ENCODE results near the gene B3GNT8.
"Not testable (repeated sequence)": the region's sequence is repeated elsewhere in the genome, so short reads cannot be mapped to it uniquely, and the experiment has no call there.

Gene B3GNT8

DNA sequence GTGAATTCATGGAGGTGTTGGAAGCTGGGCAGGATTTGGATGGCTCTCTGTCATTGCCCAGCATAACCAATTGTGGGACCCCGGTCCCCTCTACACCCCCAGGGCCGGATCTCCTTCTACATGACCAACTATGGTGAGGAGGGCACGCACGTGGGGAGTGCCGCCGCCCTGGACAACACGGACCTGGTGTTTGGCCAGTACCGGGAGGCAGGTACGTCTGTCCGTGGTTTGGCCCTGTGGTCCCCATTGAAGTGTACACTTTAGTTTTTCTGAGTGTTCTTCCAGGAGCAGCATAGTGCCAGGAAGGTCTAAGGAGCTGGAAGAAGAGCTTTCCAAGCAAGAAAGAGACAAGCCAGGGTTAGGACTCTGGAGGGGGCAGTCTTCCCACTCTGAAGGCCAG lies 13.2 kb downstream of the B3GNT8 start:
- DNase-seq (ENCODE audit: low spot score): no peak

DNA sequence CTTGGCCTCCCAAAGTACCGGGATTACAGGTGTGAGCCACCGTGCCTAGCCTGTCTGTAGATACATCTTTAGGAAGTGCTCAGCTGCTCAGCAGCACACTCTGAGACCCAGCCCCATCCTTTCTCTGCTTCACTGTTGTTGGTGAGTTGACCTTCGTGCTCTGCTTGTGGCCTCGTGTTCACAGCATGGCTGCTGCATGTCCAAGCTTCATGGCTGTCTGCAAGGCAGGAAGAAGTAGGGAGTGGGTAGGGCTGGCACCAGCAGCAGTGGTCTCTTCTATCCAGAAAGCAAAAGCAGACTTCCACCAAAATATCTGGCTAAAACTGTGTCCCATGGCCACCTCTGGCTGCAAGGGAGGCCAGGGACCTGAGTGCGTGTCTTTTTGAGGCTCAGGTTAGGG lies 14.2 kb downstream of the B3GNT8 start:
- no peak for DNase-seq (ENCODE audit: low spot score)

DNA sequence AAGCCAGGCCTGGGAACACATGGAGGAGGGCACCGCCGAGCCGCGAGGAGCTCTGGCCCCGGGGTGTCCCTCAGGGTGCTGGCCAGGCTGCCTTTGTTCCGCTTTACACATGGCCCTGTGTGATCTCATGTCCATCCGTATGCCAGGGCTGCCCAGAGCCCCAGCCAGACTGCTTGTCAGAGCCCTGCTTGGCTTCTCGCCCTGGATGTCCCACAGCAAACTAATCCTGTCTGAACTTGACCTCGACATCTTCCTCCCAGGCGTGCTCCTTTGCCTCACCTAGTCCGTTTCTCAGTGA lies 15.3 kb downstream of the B3GNT8 start:
- DNase-seq (ENCODE audit: low spot score): no peak

DNA sequence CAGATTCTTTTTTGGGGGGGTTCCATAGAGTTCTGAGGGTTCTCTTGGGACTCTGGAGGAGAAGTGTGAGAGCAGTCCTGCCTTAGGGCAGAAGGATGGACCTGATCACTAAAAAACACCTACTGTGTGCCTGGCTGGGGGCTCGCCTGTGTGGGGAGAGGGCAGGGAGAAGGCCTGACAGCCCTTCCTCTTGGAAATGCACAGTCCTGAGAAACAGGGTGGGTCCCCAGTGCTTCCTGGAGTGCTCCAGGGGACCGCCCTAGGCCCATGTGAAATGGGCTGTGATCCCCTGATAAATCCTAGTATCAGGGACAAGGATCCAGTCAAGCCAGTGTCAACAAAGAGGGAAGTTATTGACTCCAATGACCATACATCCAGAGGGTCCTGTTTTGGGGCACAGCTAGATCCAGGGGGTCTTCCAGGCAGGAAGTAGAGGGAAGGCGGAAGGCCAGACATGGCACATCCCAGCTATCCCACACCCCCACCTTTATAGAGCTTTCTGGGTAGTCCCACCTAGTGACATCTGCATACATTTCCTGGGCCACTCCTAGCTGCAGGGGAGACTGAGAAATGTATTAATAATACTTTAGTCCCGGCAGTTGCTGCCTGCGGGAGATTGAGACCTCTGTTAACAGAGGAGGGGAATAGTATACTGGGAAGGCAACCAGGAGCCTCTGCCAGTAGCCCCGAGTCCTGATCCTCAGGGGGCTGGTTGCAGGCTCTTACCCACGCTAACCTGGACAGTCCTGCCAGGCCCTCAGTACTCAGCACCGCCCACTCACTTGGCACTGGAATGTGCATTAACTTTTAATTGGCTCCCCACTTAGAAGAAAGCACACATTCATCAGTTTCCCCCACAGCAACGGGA lies 15.8 kb downstream of the B3GNT8 start:
- DNase-seq (ENCODE audit: low spot score): no peak

DNA sequence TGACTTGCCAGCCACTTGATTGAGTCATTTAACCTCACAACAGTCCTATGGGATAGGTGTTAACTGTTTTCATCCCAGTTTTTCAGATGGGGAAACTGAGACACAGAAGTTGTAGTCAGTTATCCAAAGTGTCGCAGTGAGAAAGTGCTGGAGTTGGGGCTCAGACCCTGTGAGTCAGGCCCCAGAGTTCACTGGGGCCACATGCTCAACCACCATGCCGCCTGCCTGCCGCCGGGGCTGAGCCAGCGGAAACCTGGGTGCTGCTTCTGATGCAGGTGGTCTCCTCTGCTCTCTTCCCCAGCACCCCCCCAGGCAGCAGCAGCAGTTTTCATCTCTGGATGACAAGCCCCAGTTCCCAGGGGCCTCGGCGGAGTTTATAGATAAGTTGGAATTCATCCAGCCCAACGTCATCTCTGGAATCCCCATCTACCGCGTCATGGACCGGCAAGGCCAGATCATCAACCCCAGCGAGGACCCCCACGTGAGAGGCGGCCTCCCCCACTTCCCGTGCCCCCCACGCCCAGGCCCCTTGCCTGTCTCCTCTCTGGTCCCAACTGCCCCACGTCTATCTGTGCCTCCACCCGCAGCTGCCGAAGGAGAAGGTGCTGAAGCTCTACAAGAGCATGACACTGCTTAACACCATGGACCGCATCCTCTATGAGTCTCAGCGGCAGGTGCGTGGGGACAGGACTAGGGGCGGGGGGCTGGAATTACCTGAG lies 16.7 kb downstream of the B3GNT8 start:
- DNase-seq (ENCODE audit: low spot score): no peak

DNA sequence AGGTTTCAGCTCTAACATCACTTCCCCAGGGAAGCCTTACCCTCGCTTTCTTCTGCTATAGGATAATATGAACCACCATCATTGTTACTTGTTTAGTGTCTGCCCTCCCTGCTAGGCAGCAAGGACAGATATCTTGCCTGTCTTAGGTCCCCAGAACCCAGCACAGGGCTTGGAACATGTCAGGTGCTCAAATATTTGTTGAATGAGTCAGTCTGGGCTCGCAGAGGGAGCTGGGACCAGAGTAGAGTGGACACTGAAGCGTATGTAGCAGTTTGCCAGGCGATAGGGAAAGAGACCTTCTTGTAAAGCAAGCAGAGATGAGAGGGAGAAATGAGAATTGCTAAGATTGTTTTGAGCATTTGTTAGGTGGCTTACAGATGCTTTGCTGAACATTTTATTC lies 17.9 kb downstream of the B3GNT8 start:
- DNase-seq (ENCODE audit: low spot score): no peak

DNA sequence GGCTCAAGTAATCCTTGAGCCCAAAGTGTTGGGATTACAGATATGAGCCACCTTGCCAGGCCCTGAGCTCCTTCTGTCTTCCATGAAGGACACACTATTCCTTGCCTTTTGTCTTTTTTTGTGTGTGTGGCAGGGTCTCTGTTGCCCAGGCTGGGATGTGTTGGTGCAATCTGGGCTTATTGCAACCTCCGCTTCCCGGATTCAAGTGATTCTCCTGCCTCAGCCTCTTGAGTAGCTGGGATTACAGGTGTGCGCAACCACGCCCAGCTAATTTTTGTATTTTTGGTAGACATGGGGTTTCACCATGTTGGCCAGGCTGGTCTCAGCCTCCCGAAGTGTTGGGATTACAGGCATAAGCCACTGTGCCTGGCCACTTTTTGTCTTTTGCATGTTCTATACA lies 18.3 kb downstream of the B3GNT8 start:
- not testable (repeated sequence) for DNase-seq (ENCODE audit: low spot score)

DNA sequence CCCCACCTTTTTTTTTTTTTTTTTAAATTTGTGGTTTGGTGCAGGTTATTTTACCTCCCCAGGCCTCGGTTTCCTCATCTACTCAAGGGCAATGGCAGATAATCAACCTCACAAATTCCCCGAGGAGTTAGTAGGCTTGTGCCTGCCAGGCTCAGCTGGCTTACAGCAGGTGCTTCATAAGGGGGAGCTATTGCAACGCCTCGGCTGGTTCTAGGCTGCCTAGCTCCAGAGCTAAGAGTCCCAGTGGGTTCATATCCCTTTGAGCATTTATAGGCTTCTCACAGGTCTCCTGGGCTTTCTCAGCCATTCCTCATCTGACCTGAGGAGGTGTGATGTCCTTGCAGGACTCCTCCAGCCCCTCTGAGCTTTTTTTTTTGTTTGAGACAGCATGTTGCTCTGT lies 18.9 kb downstream of the B3GNT8 start:
- no peak for DNase-seq (ENCODE audit: low spot score)

DNA sequence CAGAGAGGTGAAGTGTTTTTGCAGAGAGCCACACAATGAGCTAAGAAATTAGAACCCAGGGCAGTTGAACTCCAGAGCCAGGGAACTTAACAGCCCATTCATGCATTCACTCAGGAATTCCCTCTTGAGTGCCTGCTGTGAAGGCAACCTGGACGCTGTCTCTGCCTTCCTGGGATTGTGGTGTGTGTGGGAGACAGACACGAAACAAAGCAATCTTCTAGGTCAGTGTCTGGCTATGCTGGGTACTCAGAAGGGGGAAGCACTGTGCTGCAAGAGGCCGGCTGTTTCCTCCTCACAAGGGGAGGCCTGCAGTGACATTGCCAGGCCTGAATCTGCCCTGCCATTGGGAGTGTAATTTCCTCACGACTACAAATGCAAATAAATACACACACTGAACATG lies 19.9 kb downstream of the B3GNT8 start:
- DNase-seq (ENCODE audit: low spot score): no peak

DNA sequence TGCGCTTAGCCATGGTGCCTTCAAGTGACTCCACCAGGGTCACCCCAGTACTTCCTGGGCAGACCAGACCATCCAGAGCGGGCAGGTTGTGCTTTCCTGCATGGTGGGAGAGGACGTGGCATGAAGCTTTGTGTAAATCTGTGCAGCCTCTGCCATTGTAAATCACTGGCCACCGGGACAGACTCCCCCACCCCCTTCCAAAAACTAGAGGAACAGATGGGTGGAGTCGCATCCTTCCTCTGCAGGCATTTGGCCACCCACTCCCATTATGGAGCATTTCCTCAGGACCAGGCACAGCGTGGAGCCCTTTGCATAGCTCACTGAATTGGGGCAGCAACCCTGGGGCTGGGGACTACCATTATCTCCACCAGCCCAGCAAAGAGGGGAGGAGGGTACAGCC lies 21.4 kb downstream of the B3GNT8 start:
- DNase-seq (ENCODE audit: low spot score): no peak

DNA sequence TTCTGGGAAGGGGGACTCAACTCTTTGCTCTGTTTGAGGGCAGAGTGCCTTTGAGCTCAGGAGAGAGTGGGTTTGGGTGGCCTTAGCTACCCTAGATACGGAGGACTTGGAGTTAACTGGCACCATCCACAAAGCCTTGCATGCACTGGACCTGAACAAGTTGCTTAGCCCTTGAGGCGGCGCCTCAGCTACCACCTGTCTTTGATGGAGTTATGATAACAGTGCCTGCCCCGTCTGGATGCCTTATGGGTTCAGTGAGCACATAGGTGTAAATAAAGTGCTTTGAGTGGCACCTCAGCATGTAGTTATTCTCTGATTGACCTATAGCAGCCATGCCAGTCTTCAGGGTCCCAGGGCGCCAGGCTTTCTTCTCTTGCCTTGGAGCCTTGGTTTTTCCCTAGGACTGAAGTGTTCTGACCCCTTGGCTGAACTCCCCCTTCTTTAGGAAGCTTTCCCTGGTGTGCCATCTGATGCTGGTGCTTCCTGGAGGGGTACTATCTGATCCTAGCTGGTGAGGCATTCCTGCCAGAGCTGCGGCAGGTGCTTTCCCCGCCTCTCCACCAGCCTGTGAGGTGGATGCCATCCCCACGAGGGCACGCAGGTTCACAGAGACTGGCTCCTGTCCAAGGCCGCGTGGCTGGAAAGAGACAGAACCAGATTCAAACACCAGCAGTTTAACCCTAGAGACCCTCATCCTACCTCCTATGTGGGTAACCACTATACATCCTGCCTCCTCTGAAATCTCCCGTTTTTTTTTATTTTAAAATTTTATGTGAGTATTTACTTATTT lies 23.8 kb downstream of the B3GNT8 start:
- no peak for DNase-seq (ENCODE audit: low spot score)

DNA sequence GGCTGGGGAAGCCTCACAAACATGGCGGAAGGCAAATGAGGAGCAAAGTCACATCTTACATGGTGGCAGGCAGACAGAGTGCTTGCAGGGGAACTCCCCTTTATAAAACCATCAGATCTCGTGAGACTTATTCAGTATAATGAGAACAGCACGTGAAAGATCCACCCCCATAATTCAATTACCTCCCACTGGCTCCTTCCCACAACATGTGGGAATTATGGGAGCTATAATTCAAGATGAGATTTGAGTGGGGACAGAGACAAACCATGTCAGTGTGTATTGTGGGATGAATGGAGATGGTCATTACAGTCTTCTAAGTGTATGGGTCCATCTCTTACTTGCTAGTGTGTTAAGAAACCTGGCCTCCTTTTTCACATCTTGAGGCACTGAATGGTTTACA lies 25.2 kb downstream of the B3GNT8 start:
- DNase-seq (ENCODE audit: low spot score): no peak

DNA sequence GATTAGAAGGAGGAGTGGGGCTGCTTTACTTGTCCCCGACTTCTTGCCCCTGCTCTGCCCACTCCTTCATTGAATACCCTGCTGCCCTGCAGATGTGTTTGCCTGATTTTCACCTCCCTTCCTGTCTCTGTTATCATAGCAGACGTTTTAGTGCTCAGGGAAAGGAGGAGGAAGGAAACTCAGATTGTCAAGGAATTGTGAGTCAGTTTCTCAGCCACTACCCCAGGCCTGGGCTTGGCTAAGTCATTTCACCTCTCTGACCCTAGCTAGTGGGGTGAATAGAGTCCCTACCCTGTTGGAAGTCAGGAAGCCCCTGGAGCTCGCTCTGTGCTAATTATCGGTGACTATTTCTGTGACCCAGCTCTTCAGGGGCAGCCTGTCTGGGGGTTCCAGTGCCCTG lies 25.7 kb downstream of the B3GNT8 start:
- DNase-seq (ENCODE audit: low spot score): no peak

DNA sequence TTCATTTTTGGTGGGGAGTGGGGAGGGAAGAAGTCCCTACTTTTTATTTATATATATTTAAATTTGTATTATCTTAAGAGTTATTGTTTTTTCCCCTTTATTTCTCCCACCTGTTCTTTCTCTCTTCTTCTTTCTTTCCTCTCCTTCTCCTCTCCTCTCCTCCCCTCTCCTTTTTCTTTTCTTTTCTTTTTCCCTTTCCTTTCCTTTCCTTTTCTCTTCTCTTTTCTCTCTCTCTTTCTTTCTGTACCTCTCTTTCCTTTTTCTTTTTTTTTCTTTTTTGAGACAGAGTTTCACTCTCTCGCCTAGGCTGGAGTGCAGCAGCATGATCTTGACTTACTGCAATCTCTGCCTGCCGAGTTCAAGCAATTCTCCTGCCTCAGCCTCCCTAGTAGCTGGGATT lies 27.6 kb downstream of the B3GNT8 start:
- DNase-seq (ENCODE audit: low spot score): no peak

DNA sequence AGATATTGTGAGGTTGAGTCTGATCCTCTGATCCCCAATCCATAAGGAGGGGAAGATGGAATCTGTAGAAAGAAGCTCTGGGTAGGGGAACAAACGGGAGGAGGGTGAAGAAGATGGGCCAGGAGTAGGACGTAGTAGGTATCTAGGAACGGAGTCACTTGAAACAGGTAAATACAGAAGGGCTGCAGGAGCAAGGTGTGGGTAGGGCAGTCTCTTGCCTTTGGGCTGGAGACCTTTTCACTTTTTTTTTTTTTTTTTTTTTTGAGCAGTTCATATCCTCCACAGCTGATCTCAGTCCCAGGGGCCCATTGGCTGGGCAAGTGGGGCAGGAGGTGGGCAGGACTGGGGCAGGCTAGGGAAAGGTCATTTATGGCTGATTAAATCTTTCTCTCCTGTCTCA lies 28.1 kb downstream of the B3GNT8 start:
- DNase-seq (ENCODE audit: low spot score): no peak

DNA sequence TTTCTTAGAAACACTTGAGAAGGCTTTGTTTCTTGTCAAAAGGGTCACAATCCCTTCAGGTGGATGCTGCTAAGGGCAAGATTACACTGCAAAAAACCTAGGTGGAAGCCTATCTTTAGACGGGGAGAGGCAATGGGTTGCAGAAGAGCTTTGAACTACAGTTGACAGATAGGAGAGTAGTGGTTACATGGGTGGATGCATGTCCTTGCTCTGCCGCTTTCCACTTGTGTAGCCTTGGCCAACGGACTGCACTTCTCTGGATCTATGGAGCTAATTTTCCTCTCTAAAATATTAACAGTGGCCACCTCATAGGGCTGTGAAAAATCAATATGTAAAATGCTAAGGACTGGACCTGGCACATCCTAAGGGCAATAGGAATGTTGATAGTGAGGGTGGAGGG lies 28.6 kb downstream of the B3GNT8 start:
- DNase-seq (ENCODE audit: low spot score): no peak

DNA sequence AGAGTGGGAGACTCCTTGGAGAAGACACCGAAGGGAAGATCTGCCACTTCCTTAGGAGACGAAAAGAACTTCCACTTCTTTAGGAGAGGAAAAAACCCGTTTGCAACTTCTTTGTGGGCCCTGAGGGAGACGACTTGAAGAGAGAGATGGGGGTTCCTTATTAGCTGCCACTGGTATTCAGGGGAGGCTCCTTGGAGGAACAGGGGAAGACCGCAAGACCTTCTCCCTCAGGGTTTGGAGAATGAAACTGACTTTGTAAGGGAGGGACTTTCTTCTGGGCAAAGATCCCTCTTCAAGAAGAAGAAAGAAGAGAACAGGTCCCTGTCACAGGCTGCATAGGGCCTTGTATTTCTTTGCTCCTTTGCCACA lies 29.1 kb downstream of the B3GNT8 start:
- no peak for DNase-seq (ENCODE audit: low spot score)

DNA sequence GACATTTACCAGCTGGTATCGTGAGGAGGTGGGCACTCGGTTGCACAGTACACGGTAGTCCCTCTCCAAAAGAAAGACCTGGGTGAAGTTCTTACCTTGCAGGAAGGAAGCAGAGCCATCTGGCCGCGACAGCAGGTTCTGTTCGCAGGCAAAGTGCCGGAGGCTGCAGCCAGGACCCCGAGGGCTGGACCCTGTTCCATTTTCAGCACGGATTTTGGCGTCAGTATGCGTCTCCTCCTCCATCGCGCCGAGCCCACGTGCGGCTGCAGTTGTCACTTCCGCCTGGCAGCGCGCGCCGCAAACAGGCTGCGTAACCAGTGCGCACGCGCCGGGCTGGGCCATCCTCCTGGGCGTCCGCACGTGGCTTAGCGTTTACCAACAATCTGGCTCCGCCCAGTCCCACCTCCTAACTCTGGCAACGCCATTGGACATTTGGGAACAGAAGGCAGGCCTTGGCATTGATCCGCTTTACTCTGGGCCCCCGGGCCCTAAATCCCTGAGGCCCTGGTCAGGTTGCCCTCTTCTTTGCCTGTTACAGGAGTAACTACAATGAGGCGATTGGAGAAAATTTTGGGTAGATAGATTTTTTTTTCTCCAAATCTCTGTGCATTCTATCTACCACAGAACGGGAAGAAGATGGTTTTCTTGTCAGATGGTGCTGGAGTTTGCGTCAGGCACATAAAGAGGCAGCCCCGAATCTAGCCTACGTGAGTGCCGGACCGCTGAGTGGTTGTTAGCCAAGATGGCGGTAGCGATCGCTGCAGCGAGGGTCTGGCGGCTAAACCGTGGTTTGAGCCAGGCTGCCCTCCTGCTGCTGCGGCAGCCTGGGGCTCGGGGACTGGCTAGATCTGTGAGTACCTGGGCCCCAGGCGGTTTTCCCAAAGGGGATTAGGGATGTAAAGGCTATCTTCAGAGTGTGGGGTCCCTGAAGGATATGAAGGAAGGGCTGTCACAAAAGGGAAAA lies 29.8 kb downstream of the B3GNT8 start, which contains the start of the genes BCKDHA and EXOSC5:
BCKDHA (plus strand) TSS at position 733 of the 964 bp plus-strand sequence; CDS start at position 743, 10 bp downstream.
EXOSC5 (minus strand) TSS at position 274 of the 964 bp plus-strand sequence; CDS start at position 243, 31 bp downstream.
- DNase-seq (ENCODE audit: low spot score): peak; percentile 100

DNA sequence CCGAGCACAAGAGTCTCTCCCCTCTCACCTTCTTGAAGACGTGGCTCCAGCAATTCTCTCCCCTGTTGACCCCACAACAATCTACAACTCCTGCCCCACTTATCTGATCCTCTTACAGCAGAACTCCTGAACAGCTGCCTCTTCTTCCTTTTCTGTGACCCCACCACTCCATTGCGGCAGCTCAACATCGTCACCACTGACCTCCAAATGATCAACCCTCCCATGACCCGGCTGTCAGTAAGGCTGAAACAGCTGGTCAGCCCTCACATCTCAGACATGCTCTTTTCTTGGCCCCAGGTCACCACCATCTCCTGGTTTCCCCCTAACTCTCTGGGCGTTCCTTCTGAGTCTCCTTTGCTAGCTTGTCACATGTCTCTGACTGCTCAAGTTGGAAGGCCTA lies 31.8 kb downstream of the B3GNT8 start:
- no peak for DNase-seq (ENCODE audit: low spot score)

DNA sequence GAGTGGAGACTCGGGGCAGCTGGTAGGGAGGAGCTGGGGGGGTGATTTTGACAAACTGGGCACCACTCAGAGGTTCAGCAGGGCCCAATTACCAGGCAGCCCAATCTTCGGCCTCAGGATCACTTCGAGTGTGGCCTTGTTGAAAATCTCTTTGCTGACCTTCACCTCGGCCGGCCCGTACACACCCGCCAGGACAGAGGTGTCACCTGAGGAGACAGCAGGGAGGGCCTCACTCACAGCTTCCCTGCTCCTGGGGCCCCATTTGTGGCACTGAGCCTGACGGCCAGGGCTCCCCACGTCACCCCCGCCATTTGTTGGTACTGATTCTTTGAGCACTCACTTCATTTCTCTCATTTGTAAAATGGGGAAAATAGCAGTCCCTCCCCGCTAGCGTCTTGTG lies 34.4 kb downstream of the B3GNT8 start:
- DNase-seq (ENCODE audit: low spot score): no peak

DNA sequence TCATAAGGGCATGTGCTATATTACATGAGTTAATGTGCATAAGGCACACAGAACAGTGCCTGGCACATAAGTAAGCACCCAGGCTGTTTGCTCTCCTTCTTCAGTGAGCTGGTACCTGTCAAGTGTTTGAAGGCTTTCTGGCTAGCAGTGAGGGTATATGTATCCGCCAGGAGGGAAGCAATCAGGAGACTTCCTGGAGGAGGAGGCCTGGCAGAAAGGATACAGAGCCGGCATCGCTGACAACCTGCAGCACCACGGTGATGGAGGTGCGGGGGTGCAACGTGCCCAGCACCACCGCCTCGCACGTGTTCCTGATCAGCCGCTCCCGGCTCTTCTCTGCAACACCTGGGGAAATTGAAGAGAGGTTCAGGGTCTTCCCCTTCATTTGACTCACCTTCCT lies 35.6 kb downstream of the B3GNT8 start:
- DNase-seq (ENCODE audit: low spot score): no peak

DNA sequence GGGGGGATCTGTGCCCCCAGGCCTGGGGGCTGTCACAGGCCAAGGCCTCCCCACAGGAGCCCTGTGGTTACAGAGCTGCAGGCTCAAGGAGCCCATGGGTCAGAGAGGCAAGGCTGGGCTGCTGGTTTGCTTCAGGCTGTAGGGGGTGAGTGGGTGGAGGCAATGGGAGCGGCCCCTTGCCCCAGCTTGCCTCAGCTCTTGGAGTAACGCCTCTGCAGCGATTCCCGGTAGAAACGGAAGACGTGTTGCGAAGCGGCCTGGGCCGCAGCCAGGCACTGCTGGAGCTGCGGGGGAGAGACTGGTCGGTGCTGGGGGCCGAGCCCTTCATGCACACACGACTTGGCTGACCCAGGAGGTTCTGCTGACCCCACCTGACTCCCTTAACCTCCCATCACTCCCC lies 40.7 kb downstream of the B3GNT8 start:
- no peak for DNase-seq (ENCODE audit: low spot score)

All from AG20443 (cell line).